Glutamatergic neuron (in vitro differentiated cells): Measurements from ENCODE around the gene PRKAB1. TPM values are rescaled to one million over a fixed set of nuclear protein-coding genes. Genes with fewer than 3 reads are reported as not detected.
"Not testable (repeated sequence)": the region's sequence is repeated elsewhere in the genome, so short reads cannot be mapped to it uniquely, and the experiment has no call there.

ENCODE experiments used
- DNase-seq: peaks from one replicate; pipeline ENCODE4 v3.0.0; 2022
- H3K27ac Mint-ChIP-seq: one replicate; pipeline ENCODE4 v1.8.0; 2020; ENCODE audit warnings: mild to moderate bottlenecking, mixed read lengths, inconsistent platforms; ENCODE audit not compliant: unreplicated experiment
- H3K27me3 Mint-ChIP-seq: one replicate; pipeline ENCODE4 v1.8.0; 2020; ENCODE audit warnings: mild to moderate bottlenecking, moderate library complexity, mixed read lengths, inconsistent platforms; ENCODE audit not compliant: unreplicated experiment
- H3K36me3 Mint-ChIP-seq: one replicate; pipeline ENCODE4 v1.8.0; 2020; ENCODE audit warnings: mild to moderate bottlenecking, mixed read lengths, inconsistent platforms; ENCODE audit not compliant: unreplicated experiment
- H3K4me1 Mint-ChIP-seq: one replicate; pipeline ENCODE4 v1.8.0; 2020; ENCODE audit warnings: mild to moderate bottlenecking, low read depth, mixed read lengths, inconsistent platforms; ENCODE audit not compliant: unreplicated experiment
- H3K4me3 Mint-ChIP-seq: one replicate; pipeline ENCODE4 v1.8.0; 2020; ENCODE audit warnings: mild to moderate bottlenecking, mixed read lengths, inconsistent platforms; ENCODE audit not compliant: unreplicated experiment
- H3K9me3 Mint-ChIP-seq: one replicate; pipeline ENCODE4 v1.8.0; 2020; ENCODE audit warnings: mild to moderate bottlenecking, moderate library complexity, mixed read lengths, inconsistent platforms; ENCODE audit not compliant: unreplicated experiment
- CTCF ChIP-seq: fragments of 200-600 bp; sonication (generic); IDR thresholded peaks from one replicate; pipeline ENCODE4 v1.5.0; 2021; ENCODE audit not compliant: partially characterized antibody, unreplicated experiment
- total RNA-seq: library from RNA; stranded (reverse); fragmentation: NEBNext Ultra II Directional; extraction: Animal tissue kit (Norgen Biotek cat#: 25700); gene quantifications from one replicate; pipeline ENCODE4 v1.2.1, GENCODE V29; 2021; ENCODE audit not compliant: unreplicated experiment

The PRKAB1 gene
- total RNA-seq, 1 donor from 2014 or later: 37.5 TPM

GRCh38 chr12:119652665-119653064 is 15.3 kb upstream of the PRKAB1 start:
- H3K27me3 Mint-ChIP-seq: peaks cover 1% of the 10 kb centered on the region
- H3K4me3 Mint-ChIP-seq: no peak overlapping the region
- H3K36me3 Mint-ChIP-seq: no peaks in the 10 kb centered on the region
- DNase-seq: no peak
- H3K4me1 Mint-ChIP-seq: no peaks in the 10 kb centered on the region
- H3K27ac Mint-ChIP-seq: no peak overlapping the region
- TF ChIP-seq CTCF: no peak
- peaks cover 7% of the 10 kb centered on the region for H3K9me3 Mint-ChIP-seq

GRCh38 chr12:119657001-119657400 is 10.9 kb upstream of the PRKAB1 start:
- not testable (repeated sequence) for H3K9me3 Mint-ChIP-seq, H3K27me3 Mint-ChIP-seq, H3K4me3 Mint-ChIP-seq, H3K36me3 Mint-ChIP-seq, H3K27ac Mint-ChIP-seq, DNase-seq, H3K4me1 Mint-ChIP-seq

- H3K36me3 Mint-ChIP-seq, H3K9me3 Mint-ChIP-seq, H3K27me3 Mint-ChIP-seq, H3K4me3 Mint-ChIP-seq, H3K27ac Mint-ChIP-seq, DNase-seq, H3K4me1 Mint-ChIP-seq: not testable (repeated sequence)
Measured at GRCh38 chr12:119658166-119658565, 9.8 kb upstream of the PRKAB1 start.

GRCh38 chr12:119659289-119659897 is 8.5 kb upstream of the PRKAB1 start:
- no peaks in the 10 kb centered on the region for H3K27me3 Mint-ChIP-seq
- no peaks in the 10 kb centered on the region for H3K36me3 Mint-ChIP-seq
- H3K4me3 Mint-ChIP-seq: no peak overlapping the region
- TF ChIP-seq CTCF: peak; percentile 85
- H3K4me1 Mint-ChIP-seq: no peaks in the 10 kb centered on the region
- peak; percentile 47 for DNase-seq
- H3K9me3 Mint-ChIP-seq: peaks cover under 1% of the 10 kb centered on the region
- H3K27ac Mint-ChIP-seq: no peak overlapping the region

- no peak overlapping the region for H3K27ac Mint-ChIP-seq
- no peaks in the 10 kb centered on the region for H3K36me3 Mint-ChIP-seq
- no peak overlapping the region for H3K4me3 Mint-ChIP-seq
- no peak for DNase-seq
- no peaks in the 10 kb centered on the region for H3K27me3 Mint-ChIP-seq
- no peaks in the 10 kb centered on the region for H3K4me1 Mint-ChIP-seq
- no peak for TF ChIP-seq CTCF
- no peaks in the 10 kb centered on the region for H3K9me3 Mint-ChIP-seq
Measured at GRCh38 chr12:119660076-119660475, 7.9 kb upstream of the PRKAB1 start.

GRCh38 chr12:119661882-119662281 is 6.1 kb upstream of the PRKAB1 start:
- no peaks in the 10 kb centered on the region for H3K27me3 Mint-ChIP-seq
- no peak overlapping the region for H3K4me3 Mint-ChIP-seq
- TF ChIP-seq CTCF: no peak
- H3K4me1 Mint-ChIP-seq: no peaks in the 10 kb centered on the region
- H3K27ac Mint-ChIP-seq: no peak overlapping the region
- no peak for DNase-seq
- H3K36me3 Mint-ChIP-seq: no peaks in the 10 kb centered on the region
- no peaks in the 10 kb centered on the region for H3K9me3 Mint-ChIP-seq
